ENCODE measurements around the gene MAPK13.

Gene MAPK13

GRCh38 chr6:36160147-36160760 is 29.9 kb downstream of the MAPK13 start:
- DNase-seq, result no peak

- DNase-seq, result no peak
Observed at GRCh38 chr6:36169023-36170007, 39.0 kb downstream of the MAPK13 start.

- no peak for DNase-seq
Observed at GRCh38 chr6:36170704-36171103, 40.4 kb downstream of the MAPK13 start.

GRCh38 chr6:36171573-36171972 is 41.3 kb downstream of the MAPK13 start:
- no peak for DNase-seq

- no peak for DNase-seq
Observed at GRCh38 chr6:36177166-36177565, 46.9 kb downstream of the MAPK13 start.

- no peak for DNase-seq
Observed at GRCh38 chr6:36178544-36178943, 48.2 kb downstream of the MAPK13 start.

GRCh38 chr6:36180126-36180525 is 49.8 kb downstream of the MAPK13 start:
- DNase-seq, result no peak

- DNase-seq, result no peak
Observed at GRCh38 chr6:36184311-36184710, 54.0 kb downstream of the MAPK13 start.

- no peak for DNase-seq
Observed at GRCh38 chr6:36186199-36186598, 55.9 kb downstream of the MAPK13 start.

- DNase-seq, result no peak
Observed at GRCh38 chr6:36187446-36187845, 57.1 kb downstream of the MAPK13 start.

Data from NCI-H446 treated with DMSO at 0.1 percent for 48 hours (cell line).